ENCODE results near the gene TTC13.

TTC13 gene

DNA sequence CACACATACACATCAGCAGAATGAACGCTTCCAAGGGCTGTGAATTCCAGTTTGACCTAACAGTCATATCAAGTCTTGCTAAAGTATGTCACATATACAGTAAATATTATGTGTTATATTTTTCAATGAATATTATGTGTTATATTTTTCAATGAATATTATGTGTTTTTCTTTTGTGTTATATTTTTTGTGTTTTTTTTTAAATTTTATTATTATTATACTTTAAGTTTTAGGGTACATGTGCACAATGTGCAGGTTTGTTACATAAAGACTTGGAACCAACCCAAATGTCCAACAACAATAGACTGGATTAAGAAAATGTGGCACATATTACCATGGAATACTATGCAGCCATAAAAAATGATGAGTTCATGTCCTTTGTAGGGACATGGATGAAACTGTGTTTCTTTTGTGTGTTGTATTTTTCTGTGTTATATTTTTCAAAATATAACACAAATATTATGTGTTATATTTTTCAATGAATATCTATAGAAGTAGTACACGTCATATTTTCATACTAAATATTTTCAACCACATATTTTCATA is 35.5 kb downstream of the TTC13 start:
- DNase-seq: no peak

- no peak for DNase-seq
Measured at GRCh38 chr1:230940848-230941247, 37.8 kb downstream of the TTC13 start.

DNA sequence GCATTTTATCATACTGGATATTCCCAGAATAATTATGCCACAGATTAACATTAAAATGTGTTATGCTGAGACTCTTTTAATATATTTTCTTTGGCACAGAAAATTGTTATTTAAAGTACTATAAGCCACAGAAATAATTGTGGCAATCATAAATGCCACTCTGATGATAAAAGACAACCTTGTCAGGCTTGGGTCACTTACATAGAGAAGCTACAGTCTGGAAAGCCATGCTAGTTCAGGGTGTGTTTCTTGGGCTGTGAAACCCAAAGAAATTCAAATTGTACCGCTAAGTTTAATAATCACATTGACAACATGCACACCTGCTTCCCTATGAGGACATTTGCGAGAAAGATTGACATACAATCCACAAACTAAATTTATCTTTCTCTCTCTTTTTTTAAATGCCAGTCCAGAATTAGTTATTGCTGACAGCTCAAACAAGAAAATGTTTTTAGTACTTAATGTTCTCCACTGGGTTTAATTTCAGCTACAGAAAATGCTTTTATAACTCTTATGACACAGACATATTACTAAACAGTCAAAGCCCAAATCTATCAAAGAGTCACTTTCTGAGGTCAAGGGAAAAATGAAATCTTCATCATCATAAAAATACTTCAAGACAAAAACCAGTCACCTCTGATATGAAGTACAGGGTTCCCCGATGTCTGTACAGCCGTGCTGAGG is 38.7 kb downstream of the TTC13 start:
- DNase-seq: no peak

- DNase-seq: no peak
Measured at GRCh38 chr1:230938924-230939368, 39.7 kb downstream of the TTC13 start.

DNA sequence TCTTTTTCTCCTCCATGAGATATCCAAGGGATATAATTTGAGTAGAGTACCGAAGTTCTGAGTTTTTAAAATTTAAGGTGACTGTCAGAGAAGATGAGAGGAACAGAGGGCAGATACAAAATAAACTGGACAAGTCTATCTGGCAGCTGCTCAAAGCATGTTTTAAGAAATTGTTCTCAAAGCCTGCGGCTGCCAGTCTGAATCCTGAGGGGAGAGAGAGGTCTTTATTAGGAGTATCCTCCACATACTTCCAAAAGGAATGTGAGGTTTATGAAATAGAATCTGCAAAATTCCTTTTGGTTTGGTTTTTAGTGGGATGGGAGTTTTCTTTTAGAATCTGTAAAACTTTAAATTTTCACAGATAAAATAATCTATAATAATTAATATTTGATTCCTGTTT is 41.3 kb downstream of the TTC13 start:
- no peak for DNase-seq

GRCh38 chr1:230936475-230936874 is 42.2 kb downstream of the TTC13 start:
- no peak for DNase-seq

DNA sequence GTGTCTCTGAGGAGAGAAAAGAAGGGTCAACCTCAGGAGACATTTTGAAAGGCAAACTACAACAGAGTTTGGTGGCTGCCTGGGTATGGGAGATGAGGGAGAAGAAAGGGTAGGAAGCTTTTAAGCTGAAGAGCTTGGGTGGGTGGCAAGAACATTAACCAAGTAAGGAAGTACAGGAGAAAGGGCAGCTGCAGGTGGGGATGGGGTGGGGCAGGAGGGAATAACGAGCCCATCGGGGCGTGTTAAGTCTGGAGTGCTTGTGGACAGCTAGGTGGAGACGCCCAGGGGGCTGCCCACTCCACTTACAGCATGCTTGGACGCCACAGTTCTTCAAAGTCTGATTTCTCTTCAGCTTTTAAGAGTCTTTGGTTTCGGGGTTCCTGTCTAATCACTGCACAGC is 42.8 kb downstream of the TTC13 start:
- DNase-seq: no peak

- DNase-seq: no peak
Measured at GRCh38 chr1:230930986-230931385, 47.7 kb downstream of the TTC13 start.

DNA sequence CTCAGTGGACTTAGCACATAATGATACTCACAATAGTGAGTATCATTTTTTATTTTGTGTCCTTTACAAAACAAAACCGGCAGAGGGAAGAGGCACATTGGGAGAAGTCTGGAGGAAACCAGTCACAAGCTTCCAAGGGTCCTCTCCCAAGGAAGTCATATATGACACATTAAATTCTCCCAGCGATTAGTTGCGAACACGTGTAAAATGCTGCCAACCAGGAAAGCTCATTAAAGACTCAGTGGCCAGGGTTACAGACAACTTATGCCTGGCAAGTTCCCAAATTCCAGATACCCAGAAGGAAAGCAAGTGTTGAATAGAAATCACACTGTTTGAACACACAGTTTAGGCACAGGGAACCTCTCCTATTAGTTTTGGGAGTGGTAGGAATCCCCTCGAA is 52.5 kb downstream of the TTC13 start:
- no peak for DNase-seq

- no peak for DNase-seq
Measured at GRCh38 chr1:230925608-230926007, 53.1 kb downstream of the TTC13 start.

- DNase-seq: no peak
Measured at GRCh38 chr1:230923176-230923575, 55.5 kb downstream of the TTC13 start.

GRCh38 chr1:230922620-230923019 is 56.0 kb downstream of the TTC13 start:
- DNase-seq: no peak

GRCh38 chr1:230919207-230919606 is 59.5 kb downstream of the TTC13 start:
- DNase-seq: no peak

DNA sequence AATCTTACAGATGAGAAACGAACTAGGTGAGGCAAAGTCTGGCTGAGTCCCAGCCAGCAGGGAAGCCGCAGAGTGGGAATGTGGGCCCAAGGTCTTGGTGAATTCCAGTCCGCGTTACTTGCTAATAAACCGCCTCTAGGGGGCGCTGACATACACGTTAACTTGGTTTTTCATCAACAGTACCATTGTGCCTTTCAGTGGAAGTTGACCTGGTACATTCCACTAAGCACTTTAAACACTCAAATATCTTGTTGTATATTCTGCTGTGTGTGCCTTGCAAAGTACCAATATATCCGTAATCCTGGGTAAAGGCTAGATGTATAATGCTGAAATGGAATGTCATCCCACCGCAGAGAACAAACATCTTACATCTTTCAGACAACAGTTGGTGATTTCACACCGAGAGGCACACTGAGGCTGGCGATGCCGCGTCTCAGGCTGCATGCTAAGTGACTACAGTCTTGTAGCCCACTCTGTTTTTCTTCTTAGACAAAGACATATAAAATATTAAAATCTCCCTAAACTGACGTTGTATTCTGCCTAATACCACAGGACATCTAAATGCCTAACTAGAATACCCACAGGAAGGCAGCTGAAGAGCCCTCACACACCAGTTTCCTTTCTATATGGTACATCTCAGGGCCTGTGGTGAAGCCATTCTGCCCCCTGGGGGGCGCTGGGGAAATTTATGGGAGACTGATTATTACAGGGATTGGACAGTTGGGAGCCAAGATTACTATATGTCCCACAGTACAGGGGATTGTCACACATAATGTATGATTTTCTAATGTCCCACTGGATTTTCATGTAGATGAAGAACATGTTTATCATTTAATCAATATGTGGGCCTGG is 61.2 kb downstream of the TTC13 start:
- DNase-seq: peak; percentile 81

DNA sequence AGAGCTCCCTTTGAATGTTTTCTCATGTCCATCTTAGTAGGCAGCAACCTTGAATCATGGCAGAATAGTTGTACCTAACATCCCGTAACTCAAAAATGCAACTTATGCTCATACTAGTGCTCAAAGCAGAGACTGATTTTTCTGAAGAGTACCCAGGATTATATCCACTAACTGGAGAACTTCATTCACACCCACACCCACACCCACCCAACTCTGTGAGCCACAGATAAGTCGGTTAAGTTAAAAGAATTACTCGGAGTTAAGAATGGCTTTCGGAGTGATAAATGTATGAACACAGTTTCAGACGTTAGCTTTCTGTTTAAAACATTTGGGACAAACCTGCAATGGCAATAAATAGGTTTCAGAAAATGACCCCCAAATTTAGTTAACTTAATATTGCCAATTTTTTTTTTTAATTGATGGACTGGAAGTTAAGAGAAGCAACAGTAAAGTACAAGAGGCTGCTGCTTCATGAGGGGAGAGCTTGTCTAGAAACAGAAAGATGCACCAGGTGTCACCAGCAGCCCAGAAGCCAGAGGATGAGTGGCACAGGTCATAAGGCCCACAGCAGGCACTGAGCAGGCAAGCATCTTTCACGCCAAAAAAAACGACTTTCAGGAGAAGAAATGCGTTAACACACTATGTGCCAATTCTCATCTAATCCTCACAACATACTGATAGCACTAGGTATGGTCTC is 61.9 kb downstream of the TTC13 start:
- DNase-seq: no peak

GRCh38 chr1:230915078-230915477 is 63.6 kb downstream of the TTC13 start:
- DNase-seq: no peak

GRCh38 chr1:230913496-230913895 is 65.2 kb downstream of the TTC13 start:
- DNase-seq: no peak

DNA sequence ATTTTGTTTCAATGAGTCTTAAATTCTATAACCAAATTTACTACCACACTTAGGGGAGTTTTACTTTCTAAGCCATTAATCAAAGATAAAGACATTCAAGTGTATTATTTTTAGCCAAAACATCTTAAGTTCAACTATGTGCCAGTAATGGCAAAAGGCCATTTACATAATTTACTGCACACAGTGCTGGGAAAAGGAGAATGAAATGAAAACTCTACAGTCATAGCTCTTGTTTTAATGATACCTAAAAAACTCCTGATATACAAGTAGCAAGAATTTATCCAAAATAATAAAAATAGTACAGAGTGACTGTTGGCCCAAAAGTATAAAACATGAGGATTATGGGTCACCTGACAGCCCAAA is 67.9 kb downstream of the TTC13 start:
- DNase-seq: no peak

DNA sequence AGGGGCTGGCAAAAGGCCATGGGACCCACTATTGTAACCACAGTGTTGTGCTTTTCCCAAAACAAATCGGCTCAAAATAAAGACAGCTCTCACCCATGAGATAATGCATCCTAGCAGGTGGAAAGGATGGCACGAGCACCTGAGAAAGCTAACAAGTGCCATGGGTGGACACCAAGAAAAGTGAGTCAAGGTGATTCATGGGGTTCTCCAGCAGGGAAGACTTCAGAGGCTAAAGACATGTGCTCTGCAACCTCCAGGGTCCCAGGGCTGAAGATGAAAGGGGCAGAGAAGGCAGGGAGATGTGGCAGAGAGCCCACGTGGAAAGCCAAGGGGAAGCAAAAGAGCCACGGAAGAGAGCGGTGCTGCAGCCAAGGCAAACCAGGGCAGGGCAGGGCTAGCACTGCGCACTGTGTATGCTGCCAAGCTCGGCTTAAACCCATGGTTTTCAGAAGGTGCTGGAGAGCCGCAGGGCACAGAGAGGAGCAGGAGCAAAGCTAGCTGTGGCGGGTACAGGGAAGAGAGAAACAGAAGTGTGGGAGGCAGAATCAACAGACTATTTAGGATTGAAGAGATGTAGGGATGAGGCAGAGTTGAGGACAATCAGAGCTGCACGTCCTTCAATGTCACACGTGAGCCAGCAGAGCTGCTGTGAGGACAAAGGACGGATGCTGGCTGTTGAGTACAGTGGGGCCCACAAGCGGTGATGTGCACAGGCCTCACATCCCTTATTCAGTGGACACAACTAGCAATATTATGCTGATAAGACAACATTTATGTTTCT is 68.5 kb downstream of the TTC13 start:
- DNase-seq: no peak

DNA sequence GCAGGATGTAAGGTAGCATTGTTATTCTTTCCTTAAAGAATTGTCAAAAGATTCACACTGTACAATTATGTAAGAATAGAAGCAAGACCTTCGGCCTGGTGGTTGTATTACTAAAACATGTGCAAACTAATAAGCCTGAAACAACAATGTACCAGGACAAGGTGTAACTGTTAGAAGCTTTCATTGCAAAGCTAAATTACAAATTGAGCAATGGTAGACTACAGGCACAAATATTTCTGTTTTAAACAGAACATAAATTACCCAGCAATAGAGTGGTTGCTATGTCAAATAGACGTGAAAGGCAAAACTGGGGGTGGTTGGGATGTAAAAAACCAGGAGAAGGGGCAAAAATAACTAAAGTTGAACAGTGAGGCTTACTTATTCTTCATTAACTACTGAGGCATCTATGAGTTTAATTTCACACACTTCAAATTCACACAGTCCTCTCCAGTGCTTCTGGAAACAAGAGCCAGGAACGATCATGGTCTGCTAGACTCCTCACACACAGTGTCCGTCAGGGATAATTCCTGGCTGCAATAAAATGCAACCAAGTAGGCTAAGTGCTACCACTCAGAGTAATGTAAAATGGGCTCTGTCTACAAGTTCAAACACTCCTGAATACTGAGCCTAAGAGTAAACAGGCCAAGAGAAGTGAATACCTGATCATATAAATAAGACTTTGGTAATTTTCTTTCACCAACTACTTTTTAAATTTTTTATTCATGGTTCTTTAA is 71.0 kb downstream of the TTC13 start:
- DNase-seq: no peak

DNA sequence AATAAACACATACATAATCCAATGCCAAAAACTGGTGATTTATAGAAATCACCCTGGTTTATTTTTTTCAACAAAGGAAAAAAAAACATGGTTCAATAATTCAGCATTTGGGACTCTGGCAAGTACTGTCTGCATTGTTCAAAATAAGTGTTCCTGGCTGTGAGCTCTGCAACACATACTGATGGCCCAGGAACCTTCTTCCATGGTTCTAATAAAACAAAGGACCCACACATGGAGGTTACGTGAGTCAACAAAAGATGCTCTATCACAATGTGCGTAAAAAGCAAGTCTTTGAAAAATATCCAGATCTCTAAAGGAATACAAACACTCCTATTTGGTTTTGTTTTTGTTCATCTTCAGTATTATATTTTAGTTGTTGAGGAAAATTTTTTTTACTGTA is 72.4 kb downstream of the TTC13 start:
- no peak for DNase-seq

DNA sequence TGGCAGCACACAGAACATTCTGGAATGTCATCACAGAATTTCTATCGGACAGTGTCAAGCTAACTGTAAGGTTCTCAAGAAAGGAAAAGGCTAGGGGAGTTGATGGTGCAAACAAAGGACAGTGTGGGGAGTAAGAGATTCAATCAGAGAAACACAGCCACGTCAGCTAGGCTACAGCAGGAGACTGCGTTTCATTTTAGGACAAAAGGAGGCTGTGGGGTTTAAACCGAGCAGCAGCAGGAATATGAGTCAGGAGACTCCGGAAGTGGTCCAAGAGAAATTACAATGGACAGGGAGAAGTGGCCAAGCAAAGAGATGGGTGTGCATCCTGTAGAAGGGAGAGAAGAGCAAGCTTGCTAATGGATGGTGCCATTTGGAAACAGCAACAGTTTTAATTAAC is 72.9 kb downstream of the TTC13 start:
- DNase-seq: no peak
